Stimulated activated CD8-positive, alpha-beta memory T cell treated with anti-CD3 and anti-CD28 coated beads, Interleukin-7, amount 100 ng/mL, for 48 hours (primary cell): ENCODE measurements around the gene TMC1.
"Not testable (repeated sequence)": the region's sequence is repeated elsewhere in the genome, so short reads cannot be mapped to it uniquely, and the experiment has no call there.

Experiments used
- DNase-seq, 2 donors: peaks; one replicate each; pipeline ENCODE4 v3.0.0-alpha.2; 2020; ENCODE audit warnings: low read depth in 1 of 2; ENCODE audit errors: extremely low read depth in 1 of 2

The TMC1 gene

GRCh38 chr9:72749276-72749675 lies 227.9 kb downstream of the TMC1 start:
- DNase-seq: no peak

DNA sequence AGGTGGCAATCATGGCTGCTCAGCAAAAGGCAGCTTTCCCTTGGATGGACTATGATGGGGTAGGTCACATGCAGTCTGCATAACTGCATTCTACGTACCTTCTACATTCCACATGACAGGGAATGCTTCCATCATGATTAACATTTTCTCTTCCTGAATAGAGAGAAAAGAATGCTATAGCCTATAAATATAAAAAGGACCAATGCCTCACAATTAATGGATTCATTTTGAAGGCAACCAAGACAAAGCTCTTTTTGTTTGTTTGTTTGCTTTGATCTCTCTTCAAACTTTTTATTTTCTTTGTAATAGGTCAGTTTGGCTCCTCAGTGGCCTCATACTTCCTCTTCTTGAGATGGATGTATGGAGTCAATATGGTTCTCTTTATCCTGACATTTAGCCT lies 230.1 kb downstream of the TMC1 start:
- DNase-seq: no peak

DNA sequence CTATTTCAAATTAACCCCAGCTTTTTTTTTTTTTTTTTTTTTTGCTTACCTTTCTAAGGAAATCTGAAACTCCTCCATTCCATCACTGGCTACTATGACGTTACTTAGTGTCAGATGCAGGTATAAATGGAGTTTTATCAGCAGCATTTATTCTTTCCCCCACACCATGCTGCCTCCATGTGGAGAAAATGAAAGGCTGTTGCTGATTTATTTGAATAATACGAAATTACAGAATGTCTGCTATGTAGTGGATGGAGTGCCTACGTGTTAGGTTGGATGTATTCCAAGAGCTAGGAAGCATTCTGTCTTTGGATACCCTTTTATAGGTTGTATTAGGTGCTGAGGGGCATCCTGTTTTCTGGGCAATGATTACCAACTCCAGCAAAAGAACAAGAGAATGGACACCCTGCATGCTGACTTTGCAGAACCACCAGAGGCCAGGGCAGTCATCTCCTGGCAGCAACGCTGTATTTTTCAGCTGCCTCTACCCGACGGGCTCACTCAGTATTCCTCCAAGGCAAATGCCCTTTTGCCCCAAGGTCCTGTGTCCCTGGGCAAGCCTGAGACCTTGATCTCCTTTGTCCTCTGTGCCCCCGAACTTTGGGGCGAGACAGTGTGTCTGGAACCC lies 232.0 kb downstream of the TMC1 start:
- DNase-seq: no peak

GRCh38 chr9:72755836-72756235 lies 234.4 kb downstream of the TMC1 start:
- DNase-seq: no peak

DNA sequence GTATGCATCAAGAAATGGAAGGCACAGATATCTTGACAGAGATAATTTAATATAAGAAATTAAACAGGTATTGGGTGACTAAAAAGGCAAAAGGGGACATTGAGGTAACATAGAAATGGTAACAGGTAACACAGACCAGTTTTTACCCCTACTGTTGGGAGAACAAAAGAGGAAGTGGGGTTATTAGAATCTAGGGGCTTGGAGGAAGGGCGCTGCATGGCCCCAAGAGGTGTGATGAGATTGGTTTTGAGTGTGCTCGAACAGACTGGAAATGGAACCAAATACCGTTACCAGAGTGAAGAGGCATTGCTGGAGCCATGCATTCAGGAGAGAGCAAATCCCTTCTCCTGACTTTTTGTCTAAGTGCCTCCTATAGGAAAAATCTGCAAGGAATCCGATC lies 237.5 kb downstream of the TMC1 start:
- DNase-seq: no peak

DNA sequence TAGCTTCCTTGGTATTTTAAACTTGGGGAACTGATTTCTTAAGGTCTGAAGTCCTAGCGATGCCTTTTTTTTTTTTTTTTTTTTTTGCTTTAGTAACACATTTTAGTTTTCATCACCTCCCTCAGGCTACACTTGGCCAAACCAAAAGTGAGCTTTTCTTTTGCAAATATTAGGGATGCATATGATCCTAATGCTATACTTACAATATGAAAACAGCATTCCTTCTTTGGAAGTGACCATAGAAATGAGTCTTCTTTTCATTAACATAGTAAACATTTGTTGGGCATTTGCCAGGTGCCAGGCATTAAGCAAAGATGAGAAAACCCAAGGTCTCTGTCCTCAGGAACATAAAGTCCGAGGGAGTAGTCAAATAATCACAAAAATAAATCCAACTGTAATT lies 241.6 kb downstream of the TMC1 start:
- no peak for DNase-seq

DNA sequence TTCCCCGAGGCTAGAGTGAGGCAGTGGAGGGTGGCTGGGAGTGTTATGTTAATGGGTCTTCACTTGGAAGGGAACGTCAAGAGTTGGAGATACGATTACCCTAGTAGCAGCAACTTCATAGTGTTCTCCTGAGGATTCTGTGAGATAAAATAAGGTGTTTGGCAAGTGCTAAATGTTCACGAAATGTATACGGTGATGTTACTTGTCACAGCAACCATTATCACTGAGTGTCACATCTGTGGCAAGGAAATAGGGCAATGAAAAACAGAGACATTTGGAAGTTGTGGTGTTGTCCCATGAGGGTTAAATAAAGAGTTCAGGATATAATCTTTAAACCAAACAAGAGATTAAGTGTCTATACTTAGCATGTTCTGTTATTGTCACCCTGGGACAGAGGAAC lies 248.1 kb downstream of the TMC1 start:
- DNase-seq: no peak

- DNase-seq: no peak
Observed at GRCh38 chr9:72772661-72773060, 251.3 kb downstream of the TMC1 start.

DNA sequence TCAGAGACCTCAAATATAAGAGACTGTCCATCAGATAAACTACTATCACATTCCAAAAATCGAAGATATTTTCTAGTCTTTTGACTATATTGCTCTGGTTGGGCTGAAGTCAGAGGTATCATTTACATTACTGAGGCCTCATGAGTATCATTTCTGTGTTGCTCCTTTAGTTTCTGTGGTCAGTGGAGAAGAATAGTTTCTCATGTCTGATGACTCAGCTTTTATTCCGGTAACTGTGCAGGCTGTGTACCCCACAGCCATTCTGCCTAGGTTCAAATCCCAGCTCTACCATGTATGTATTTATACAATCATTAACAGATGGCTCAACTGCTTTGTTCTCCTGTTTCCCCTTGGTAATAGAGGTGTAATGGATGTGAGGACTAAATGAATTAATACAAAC lies 252.2 kb downstream of the TMC1 start:
- DNase-seq: no peak

DNA sequence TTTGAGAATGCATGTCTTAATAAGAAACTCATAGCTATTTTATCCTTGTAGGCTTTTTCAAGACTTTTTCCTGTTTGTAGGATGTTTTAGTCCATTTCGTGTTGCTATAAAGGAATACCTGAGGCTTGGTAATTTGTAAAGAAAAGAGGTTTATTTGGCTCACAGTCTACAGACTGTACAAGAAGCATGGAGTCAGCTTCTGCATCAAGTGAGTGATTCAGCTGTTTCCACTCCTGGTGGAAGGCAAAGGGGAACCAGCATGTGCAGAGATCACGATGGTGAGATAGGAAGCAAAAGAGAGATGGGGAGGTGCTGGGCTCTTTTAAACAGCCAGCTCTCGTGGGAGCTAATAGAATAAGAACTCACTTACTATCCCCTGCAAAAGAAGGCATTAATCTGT lies 254.2 kb downstream of the TMC1 start:
- DNase-seq: no peak

- DNase-seq: no peak
Observed at GRCh38 chr9:72779614-72780013, 258.2 kb downstream of the TMC1 start.

DNA sequence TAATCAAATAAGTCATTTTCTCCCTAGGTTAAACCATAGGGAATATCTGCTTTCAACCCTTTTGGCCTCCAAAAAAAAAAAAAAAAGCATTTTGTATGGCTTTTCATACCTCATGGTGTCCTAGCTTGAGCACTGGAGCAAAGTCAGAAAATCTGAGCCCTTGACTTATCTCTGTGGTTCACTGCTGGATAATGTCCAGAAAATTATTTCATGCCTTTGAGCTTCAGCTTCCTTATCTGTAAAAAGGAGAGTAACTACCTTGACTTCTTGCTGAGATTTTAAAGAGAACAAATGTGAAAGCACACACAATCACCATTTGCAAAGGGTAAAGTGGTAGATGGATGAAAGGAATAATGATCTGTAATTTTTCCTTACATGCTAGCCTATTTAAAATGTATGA lies 265.5 kb downstream of the TMC1 start:
- DNase-seq: no peak

- DNase-seq: no peak
Observed at GRCh38 chr9:72788966-72789735, 267.7 kb downstream of the TMC1 start.

DNA sequence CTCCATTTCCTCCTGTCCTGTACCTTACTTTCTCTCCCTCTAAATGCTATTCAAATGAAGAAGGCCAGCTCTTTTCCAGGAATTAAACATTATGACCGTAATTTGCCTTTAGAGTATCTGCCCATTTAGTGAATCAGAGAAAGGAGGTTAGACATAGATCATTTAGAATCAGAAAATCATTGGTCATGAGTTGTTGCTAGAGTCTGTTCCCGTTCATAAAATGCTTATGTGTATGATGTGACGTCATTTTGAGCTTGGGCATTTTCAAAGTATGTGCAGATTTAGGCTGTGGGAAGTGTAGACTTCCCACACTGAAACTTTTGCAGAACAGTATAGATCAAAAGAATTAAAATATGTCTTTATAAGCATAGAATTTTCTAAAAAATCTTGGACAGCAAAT lies 268.5 kb downstream of the TMC1 start:
- DNase-seq: no peak

GRCh38 chr9:72790989-72791388 lies 269.6 kb downstream of the TMC1 start:
- no peak for DNase-seq

- no peak for DNase-seq
Observed at GRCh38 chr9:72791436-72791835, 270.0 kb downstream of the TMC1 start.

DNA sequence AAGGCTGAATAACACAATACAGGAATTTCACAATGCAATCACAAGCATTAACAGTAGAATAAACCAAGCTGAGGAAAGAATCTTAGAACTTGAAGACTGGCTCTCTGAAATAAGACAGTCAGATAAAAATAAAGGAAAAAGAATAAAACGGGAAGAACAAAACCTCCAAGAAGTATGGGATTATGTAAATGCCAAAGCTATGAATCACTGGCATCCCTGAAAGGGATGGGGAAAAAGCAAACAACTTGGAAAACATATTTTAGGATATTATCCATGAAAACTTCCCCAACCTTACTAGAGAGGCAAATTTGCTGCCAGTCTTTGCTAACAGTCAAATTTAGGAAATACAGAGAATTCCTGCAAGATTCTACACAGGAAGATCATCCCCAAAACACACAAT lies 273.5 kb downstream of the TMC1 start:
- DNase-seq: no peak

GRCh38 chr9:72800328-72800994 lies 279.1 kb downstream of the TMC1 start:
- no peak for DNase-seq

DNA sequence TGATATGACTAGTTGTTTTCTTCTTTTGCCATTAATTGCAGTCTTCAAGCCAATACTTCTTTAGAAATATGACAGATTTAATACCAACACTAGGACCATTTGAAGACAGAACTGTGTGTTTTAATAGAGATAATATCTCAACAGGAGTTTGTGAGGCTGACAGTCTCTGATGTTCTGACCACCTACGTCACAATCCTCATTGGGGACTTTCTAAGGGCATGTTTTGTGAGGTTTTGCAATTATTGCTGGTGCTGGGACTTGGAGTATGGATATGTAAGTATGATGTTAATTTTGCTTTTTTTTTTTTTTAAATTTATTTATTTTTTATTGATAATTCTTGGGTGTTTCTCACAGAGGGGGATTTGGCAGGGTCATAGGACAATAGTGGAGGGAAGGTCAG lies 283.8 kb downstream of the TMC1 start:
- no peak for DNase-seq

DNA sequence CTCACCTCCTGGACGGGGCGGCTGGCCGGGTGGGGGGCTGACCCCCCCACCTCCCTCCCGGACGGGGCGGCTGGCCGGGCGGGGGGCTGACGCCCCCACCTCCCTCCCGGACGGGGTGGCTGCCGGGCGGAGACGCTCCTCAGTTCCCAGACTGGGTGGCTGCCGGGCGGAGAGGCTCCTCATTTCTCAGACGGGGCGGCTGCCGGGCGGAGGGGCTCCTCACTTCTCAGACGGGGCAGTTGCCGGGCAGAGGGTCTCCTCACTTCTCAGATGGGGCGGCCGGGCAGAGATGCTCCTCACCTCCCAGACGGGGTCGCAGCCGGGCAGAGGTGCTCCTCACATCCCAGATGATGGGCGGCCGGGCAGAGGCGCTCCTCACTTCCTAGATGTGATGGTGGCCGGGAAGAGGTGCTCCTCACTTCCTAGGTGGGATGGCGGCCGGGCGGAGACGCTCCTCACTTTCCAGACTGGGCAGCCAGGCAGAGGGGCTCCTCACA lies 285.0 kb downstream of the TMC1 start:
- DNase-seq: not testable (repeated sequence)

DNA sequence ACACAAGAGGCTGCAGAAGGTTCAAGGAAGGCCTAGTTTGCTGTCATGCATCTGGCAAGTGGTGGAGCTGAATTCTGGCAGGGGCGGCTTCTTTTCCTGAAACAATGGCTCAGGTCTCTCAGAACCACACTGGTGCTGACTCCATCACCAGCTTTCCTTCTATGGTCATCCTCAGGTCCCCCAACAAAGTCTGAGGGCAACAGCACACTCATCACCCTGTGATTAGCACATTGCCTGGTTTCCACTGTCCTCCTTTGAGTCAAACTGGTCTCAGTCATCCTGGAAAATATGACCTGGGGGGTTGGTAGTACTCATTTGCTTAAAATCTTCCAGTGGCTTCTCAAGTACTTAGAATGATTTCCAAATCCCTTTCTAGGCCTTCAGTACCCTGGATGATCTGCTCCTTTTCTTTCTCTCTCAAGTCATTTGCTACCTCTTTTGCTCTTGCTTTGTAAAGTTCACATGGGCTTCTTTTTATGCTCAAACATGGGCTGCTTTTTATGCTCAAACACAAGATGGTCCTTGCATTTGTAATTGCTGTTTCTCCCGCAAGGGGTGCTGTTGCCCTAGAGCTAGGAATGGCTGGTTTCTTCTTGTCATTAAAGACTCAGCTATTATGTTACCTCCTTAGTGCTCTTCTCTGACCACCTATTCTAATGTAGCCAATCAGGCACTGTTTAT lies 286.5 kb downstream of the TMC1 start:
- DNase-seq: no peak

- no peak for DNase-seq
Observed at GRCh38 chr9:72808446-72808768, 287.0 kb downstream of the TMC1 start.
